Measurements from ENCODE around the gene ASB16. TPM values are rescaled to one million over a fixed set of nuclear protein-coding genes. Genes with fewer than 3 reads are reported as not detected.

ASB16 gene
- total RNA-seq, 1 experiment from 2014 or later: 0.37 TPM

- BruUV-seq (replicated peaks): no TSS peak
- Histone ChIP-seq H3K9me2 (ENCODE audit: insufficient read depth) (no peaks in the 10 kb centered on the region), H3K9ac (ENCODE audit: low read length) (peak overlapping the region; percentile 84), H4K20me1 (ENCODE audit: insufficient read depth) (no peaks in the 10 kb centered on the region), H3K27ac (ENCODE audit: low read depth, low read length) (peak overlapping the region; percentile 100), H3K9me3 (ENCODE audit: control insufficient read depth in 1 of 2, insufficient read depth in 1 of 2, low read depth in 1 of 2, low read length in 2 of 2) (no peaks in the 10 kb centered on the region), H3K79me2 (ENCODE audit: insufficient read depth, low read length) (peaks cover 17% of the 10 kb centered on the region), H3K4me2 (ENCODE audit: low read length) (peak overlapping the region; percentile 90), H3K27me3 (ENCODE audit: insufficient read depth, low read length) (no peaks in the 10 kb centered on the region), H3K36me3 (ENCODE audit: control insufficient read depth in 1 of 2, insufficient read depth in 2 of 2, low read length in 2 of 2) (no peaks in the 10 kb centered on the region), H3K4me1 (ENCODE audit: control insufficient read depth in 1 of 2, insufficient read depth in 2 of 2, low read length in 2 of 2) (peaks cover 25 to 36% of the 10 kb centered on the region in 2 experiments), H2AFZ (ENCODE audit: low read depth, low read length, poor library complexity, severe bottlenecking) (no peak overlapping the region), H3K4me3 (replicated peaks in 1 of 2; ENCODE audit: low read depth in 1 of 2, low read length in 2 of 2) (peak overlapping the region; percentile 71 to 73)
- intact Hi-C loops (cut with micrococcal nuclease): no loop called here
- ATAC-seq: peak; percentile 29
- CTCF ChIA-PET: interaction anchor here (0.6 to 2.4 kb wide), 8 partner anchors 12 to 123 kb away, joined by 3 to 10 read pairs (median 4); partner anchors contain the start of gene GRN
- RAD21 ChIA-PET (ENCODE audit: low non-redundant PET in 1 of 2, low total read pairs in 2 of 2, uncharacterized antibody in 2 of 2, unreplicated experiment in 2 of 2): no interaction called here
- peak; percentile 70 for DNase-seq (ENCODE audit: low read depth, low spot score)
- POLR2A ChIA-PET: interaction anchor here (0.7 to 2.5 kb wide), 10 partner anchors 8 to 123 kb away, joined by 3 to 8 read pairs (median 4); partner anchors contain the start of genes GRN, SLC25A39 and TMUB2
- TF ChIP-seq SRF (IDR thresholded peaks at IDR 0.05; ENCODE audit: low read depth) (no peak), REST (IDR thresholded peaks at IDR 0.05; ENCODE audit: low read depth) (no peak), EGR1 (IDR thresholded peaks at IDR 0.05; ENCODE audit: low read depth) (no peak), JUND (IDR thresholded peaks at IDR 0.05) (no peak), CTCF (IDR thresholded peaks at IDR 0.05 in 2 of 3, conservative IDR thresholded peaks at IDR 0.05 in 1 of 3; ENCODE audit: borderline replicate concordance in 1 of 3, insufficient read depth in 1 of 3, low read depth in 2 of 3, low read length in 2 of 3) (peak; percentile 9 to 24 (median 20); a peak in 1 of 6 replicates), TCF7L2 (IDR thresholded peaks at IDR 0.05; ENCODE audit: borderline replicate concordance, extremely low read depth, insufficient read depth, insufficient read length) (peak; percentile 78), ZFX (IDR thresholded peaks at IDR 0.05) (peak; percentile 50; the same call in 1 of the 2 replicates), RAD21 (IDR thresholded peaks at IDR 0.05; ENCODE audit: low read depth) (peak; percentile 15; the same call in 1 of the 2 replicates), POLR2AphosphoS5 (IDR thresholded peaks at IDR 0.05; ENCODE audit: low read depth, low read length) (peak; percentile 49; the same call in 1 of the 2 replicates), ELF1 (IDR thresholded peaks at IDR 0.05; ENCODE audit: borderline replicate concordance, low read depth) (no peak), ATF3 (IDR thresholded peaks at IDR 0.05) (no peak), ZBTB33 (IDR thresholded peaks at IDR 0.05; ENCODE audit: extremely low read depth, insufficient replicate concordance, low read length) (no peak), ZNF274 (IDR thresholded peaks at IDR 0.05; ENCODE audit: low read depth, low read length) (no peak), SP1 (IDR thresholded peaks at IDR 0.05; ENCODE audit: low read depth) (no peak), YY1 (IDR thresholded peaks at IDR 0.05; ENCODE audit: extremely low read depth, insufficient replicate concordance, low read depth, low read length) (peak; percentile 50), MAX (IDR thresholded peaks at IDR 0.05) (no peak; the same call in 1 of the 2 replicates), CBX3 (IDR thresholded peaks at IDR 0.05; ENCODE audit: low read depth) (no peak), EZH2 (IDR thresholded peaks at IDR 0.05) (no peak)
Observed at GRCh38 chr17:44222112-44222869, 51.8 kb downstream of the ASB16 start.

Data from HCT116 (cell line).